NCI-H1417 (cell line): ENCODE measurements around the gene SMIM36.
"Not testable (repeated sequence)": the region's sequence is repeated elsewhere in the genome, so short reads cannot be mapped to it uniquely, and the experiment has no call there.

ENCODE experiments used
- DNase-seq, 3 experiments: peaks; one replicate each; lab custom pipeline; 2025; lab: John Stamatoyannopoulos, UW

SMIM36 gene

DNA sequence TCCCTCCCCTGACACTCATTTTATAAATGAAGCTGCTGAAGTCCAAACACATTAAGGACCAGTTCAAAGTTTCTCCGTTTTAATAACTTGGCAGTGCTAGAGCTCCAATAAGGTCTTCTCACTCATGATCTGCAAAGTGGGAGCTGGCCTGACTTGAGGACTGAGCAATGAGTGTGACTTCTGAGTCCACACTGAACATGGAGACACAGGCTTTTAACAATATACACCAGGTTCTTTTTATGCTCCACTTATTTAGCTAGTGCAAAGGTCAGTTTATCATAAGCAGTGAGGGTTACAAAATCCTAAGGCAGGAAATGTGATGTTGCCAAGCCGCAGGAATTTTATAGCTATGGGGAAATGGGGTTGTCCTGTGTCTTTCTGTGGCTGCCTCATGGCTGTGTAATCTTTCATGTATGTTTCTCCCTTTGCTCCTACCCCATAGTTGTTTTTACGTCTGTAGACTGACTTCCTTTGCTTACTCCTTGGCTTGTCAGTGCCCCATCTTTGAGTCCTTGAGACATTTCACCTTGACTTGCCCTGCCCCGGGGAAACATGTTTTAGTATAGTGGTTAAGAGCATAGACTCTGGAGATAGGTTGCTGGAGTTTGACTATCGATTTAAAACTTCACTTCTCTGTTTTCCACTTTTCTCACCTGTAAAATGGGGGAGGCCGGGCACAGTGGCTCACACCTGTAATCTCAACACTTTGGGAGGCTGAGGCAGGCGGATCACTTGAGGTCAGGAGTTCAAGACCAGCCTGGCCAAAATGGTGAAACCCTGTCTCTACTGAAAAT, 77.4 kb downstream of the SMIM36 start:
- DNase-seq = no peak

DNA sequence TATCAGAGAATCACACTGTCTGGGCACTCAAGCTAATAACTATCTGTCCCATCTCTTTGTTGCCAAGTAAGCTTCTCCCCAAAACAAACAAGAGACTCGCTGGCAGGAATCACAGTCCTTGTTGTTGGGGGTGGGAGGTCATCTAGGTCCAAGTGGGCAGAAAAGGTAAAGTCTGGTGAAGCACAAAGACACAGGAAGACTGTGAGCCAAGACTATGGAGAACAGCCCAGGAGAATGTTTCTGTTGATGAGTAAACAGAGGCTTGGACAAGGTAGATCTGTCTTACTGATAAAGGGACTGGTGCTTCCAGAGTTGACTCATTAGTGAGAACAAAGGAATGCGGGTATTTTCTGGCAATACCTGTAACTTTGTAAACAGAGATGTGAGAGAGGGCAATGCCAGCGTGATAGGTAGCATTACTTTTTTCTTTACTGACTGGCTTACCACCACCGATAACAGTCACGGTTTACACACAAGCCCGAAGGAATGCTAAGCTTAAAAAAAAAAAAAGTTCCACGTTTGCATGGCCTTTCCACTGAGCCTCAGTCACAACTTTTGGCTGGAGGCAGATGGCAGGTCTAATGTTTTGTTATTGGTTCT, 78.1 kb downstream of the SMIM36 start:
- no peak for DNase-seq

DNA sequence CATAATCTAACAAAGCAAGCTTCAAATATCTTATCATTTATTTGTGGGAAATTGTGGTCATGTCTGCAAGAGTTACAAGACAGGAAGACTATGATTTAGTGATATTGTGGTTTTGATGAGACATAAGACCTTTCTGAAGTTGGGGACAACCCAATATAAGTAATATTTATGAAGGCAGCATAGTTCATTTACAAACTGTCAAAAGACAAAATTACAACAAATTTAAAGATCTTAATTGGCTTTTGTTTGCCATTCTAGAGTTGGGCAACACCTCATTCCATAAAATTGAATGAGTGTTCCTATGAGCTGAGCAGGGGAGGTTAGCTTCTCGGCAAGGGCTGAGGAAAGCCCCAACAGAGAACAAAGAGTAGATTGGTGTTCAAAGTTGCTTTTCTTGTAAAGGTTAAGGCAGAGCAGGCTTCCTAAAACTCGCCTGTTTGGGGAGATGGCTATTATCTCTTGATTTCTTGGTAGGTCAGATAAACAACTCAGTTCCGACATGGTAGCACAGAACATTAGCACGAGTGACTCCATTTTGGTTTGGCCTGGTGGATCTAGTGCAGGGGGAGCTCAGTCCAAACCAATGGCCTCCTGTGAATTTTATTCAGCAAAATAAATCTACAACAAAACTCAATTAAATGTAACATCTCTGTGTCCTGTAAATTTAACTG, 78.8 kb downstream of the SMIM36 start:
- DNase-seq = no peak

DNA sequence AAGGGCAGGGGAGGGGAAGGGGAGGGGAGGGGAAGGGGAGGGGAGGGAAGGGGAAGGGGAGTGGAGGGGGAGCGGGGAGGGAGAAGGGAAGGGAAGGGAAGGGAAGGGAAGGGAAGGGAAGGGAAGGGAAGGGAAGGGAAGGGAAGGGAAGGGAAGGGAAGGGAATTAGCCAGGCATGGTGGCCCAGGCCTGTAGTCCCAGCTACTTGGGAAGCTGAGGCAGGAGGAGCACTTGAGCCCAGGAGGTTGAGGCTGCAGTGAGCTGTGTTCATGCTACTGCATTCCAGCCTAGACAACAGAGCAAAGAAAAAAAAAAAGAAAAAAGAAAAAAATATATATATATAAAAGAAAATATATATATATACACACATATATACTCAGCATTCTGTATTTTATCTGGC, 79.3 kb downstream of the SMIM36 start:
- not testable (repeated sequence) for DNase-seq

DNA sequence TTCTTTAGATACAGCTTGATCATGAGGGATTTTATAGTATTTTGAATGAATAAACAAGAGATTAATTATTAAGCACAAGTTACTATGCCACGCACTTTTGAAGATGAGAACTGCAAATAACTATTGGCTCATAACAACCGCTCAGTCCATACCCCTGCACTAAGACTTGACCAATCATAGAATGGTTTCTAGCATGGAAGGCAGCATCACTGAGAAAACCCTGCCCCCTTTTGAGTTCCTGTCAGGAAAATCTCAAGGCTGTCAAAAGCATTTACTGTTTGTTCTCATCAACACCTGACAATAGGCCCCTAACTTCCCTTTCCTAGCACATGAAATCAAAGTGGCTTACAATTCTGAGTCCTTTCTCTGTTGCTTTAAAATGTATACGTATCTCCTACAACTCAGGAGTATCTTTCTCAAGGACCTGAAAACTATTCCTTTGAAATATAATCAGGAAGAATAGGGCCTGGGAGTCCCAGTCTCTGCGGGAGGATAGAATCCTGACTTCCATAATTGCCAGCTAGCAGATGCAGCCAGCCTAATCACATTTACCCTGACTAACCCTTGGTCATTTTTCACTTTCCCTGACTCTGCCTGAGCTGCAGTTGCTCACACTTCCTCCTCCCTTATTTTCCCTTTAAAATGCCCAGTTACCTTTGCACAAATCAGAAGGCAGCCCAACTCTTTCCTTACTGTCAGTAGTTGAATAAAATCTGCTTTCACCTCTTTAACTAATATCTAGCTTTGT, 80.5 kb downstream of the SMIM36 start:
- peak in 2 of 3 experiments; percentile 16 to 44 for DNase-seq

DNA sequence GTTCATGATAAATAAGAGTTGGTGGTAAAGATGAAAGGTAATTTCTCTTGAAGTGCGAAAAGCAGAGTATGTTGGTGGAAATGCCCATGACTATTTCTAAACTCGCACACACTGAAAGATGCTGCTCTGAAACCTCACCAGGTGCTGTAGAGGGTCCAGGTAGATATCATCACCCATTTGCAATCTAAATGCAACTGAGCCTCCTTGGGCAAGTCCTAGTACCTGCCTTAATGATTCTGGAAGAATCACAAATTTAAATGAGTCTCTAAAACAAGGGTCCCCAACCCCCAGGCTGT, 83.7 kb downstream of the SMIM36 start:
- DNase-seq = no peak

DNA sequence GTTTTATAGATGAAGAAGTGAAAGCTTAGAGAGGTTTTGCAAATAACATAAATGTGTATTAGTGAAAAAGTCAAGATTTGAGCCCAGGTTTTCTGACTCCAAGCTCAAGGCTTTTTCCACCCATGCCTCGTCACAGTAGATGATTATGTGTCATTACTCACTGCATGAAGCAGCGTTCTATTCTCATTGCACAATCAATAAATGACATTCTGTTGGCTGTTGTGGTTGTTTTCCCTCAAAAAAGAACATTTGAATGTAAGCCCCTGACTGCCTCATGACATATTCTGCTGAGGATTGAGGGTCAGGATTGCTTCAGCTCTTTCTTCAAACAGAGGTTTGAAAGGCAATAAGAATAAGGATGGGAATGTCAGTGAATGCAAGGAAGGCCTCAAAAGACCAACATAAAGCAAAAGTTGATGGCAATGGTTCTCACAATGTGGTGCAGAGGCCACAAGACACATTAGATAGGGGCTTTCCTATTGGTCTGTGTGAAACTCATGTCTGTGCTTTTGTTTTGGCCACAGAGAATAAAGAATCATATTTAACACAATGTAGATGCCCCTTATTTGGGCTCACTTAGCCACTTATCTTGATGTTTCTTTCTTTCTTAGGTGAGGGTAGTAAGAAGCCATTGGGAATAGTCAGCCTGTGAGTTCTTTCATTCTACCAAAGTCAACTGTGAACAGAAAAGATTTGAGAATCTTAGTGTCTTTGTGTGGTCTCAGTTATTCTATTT, 84.2 kb downstream of the SMIM36 start:
- no peak for DNase-seq

DNA sequence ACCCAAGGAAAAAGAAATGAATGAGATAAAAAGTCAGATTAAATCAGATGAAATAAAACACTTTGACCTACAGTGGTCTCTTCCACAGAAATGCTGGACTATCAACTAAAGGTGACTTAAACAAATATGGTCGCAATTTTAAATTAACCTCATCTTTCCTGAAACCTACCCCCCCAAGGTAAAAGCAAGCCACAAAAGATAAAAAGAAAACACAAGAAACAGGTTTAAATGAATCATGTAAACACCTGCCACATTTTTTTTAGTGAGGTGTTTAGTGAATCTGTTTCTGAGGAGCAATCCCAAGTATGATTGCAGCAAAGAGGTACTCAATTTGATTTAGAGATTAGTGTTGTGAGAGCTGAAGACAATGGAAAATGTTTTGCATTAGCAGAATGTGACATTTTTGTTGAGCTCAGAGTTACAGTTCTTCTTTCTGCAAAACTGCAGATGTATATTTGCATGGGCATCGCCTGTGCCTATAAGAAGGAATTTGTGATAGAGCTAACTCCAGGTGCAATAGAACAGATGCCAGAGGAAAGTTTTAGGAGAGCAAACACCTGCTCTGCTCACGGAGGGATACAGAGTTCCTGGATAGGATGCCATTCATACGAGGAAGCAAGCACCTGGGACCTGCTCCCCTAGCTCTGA, 86.2 kb downstream of the SMIM36 start:
- no peak for DNase-seq

DNA sequence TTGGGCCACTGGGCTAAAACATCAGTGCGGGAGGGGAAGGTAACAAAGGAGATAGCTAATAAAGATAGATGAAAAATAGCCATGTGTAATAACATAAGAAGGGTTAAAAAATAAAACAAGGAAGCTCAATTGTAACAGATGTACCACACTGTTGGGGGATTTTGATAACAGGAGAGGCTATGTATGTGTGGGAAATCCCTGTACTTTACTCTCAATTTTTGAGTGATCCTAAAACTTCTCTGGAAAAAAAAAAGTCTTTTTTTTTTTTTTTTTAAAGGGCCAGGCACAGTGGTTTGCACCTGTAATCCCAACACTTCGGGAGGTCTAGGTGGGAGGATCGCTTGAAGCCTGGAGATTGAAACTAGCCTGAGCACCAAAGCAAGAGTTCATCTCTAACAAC, 87.7 kb downstream of the SMIM36 start:
- DNase-seq = no peak

DNA sequence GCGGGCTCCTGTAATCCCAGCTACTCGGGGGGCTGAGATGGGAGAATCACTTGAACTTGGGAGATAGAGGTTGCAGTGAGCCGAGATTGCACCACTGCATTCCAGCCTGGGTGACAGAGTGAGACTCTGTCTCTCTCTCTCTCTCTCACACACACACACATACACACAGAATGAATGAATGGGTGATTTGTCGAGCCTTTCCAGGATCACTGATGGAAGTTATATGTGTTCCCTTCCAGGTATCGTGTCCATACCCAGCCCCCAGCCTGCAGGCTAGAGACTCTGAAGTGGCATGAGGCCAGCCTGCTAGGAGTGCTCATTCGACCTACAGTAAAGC, 88.5 kb downstream of the SMIM36 start:
- DNase-seq = not testable (repeated sequence)

DNA sequence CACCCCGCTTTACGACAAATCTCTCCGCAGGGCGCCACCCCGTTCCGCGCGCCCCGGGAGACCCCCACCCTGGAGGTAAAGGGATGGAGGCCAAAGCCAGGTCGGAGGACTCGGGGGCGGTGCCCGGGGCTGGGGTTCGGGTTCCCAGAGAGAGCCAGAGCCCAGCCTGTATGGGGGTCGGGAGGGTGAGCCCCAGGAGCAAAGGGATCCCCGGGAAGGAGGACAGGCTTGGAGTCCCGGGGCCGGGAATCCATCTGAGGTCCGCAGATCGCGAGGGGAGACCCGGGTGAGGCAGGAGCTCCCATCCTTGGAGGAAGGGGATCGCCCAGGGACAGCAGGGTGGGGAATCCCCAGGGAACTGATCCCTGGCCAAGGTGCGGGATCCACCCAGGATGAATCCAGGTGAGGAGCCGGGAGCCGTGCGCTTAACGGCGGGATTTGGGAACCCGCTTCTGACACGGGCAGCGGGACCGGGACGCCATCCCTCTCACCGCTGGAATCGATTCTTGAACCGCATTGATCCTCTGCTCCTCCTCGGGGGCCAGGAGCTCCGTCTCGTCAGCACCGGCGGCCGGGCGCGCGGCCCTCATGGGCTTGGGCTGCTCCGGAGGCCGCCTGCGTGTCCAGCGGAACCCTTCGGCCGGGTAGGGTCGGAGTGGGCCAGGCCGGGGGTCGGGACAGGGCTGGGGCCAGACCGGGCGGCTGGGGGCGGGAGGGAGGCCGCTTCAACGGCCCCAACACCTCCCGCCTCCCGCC, 89.9 kb downstream of the SMIM36 start, which contains the start of gene MMD:
MMD (minus strand) TSS at position 657 of the 756 bp plus-strand sequence; CDS start at position 517, 140 bp downstream.
- peak; percentile 46 to 92 (median 86) for DNase-seq

DNA sequence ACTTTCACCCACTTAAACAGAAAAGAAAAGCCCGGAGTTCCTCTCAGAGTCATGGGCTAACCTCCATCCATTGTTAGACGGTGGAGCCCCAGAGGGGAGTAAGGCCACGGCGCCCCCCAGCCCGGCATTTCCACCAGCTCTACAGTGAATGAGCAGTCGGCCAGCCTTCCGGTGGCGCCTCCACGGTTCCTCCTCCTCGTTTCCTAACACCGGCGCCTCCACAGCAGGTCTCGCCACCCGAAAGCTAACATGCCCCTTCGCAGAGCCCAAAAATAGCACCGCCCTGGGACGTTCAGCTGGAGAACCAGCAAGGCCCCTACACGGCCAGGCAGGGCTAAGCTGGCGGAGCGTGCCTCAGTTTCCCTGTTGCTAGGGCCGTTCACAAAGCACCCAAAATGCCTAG, 90.5 kb downstream of the SMIM36 start:
- DNase-seq = peak in 2 of 3 experiments; percentile 50 to 54

DNA sequence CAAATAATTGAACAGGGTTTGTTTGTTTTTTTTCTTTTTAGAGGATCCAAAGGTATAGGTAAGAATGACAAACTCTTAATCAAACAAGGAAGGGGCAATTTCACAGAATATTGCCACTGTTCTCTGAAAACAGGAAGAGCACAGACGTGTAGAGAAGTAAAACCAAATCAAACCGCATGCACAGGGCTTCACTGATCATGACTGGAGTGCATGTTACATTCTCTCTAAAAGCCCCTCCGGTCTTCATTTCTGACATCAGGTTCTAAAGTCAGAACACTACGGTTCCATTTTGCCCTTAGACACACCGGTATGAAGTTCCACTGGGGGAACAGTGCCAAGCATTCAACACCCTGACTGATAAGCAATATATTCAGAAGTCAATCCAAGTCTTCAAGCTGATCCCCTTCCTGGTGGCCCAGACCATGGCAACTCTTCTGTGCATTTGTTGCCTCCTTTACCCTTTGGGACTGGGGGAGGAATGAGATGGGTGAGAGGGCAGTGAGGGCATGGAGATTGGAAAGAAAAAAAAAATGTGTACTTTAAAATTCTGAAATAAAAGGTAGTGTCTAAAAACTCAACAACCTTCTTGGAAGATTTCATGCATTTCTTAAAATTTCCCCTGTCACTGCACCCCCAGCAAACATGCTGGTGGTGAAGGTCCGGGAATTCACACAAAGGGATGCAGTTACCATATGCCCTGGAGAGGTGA, 91.0 kb downstream of the SMIM36 start:
- no peak for DNase-seq

DNA sequence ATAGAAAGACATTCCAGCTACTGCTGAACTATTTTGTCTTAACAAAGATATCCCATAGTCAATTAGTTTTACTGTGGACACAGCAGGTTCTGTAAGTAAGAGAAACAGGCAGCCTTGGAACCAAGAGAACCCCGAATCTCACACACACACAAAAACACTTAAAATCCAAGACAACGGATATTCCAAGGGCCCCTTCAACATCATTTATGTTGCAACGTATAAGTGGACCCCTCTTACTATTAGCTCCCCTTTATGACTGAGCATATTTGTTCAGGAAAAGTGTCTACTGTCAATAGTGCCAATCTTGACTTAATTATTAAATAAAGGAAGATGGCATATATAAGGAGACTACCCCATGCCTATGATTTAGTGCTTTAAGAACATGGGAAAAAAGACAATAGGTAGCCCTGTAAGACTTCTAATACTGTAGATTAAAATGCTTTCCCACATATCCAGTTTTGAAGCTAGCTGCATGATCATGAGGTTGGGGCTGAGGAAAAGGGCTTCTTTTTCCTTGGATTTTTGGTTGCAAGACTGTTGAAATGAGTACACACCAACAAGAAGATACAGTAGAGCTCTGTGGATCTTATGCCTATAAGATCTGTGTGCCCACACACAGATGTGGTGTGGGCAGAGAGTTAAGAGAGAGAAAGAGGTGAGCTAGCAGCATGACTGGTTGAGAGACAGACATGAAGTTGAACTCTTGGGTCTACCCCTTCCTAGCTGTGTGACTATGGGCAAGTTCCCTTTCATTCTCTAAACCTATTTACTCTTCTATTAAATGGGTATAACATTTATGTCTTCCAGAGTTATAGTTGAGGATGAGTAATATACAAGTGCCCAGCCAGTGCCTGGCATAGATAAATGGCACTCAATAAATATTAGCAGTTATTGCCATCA, 92.6 kb downstream of the SMIM36 start:
- no peak for DNase-seq

DNA sequence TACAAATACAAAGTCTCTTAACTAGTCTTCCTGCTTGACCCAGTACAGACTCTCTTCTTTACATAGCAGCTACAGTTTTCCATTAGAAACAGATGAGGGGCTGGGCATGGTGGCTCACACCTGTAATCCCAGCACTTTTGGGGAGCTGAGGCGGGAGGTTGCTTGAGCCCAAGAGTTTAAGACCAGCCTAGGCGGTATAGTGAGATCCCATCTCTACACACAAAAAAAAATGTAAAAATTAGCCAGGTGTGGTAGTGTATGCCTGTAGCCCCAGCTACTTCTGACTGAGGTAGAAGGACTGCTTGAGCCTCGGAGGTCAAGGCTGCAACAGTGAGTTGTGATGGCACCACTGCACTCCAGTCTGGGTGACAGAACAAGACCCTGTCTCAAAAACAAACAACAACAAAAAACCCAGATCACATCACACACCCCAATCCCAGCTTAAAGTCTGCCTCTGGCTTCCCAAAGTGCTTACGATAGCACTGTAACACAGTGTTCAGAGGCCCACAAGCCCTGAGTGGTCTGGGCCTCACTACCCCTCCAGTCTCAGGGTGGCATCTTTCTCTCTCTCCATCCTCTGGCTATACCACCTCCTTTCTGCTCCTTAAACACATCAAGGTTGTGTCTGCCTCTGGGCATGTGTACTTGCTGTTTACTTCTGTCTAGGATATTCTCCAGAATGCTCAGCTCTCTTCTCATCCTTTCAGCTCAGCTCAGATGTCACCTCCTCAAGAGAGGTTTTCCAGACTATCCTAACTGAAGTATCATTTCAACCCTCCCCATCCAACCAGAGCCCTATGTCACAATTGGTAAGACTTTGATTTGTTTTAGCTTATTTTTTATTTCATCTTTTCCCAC, 93.6 kb downstream of the SMIM36 start:
- DNase-seq = no peak

DNA sequence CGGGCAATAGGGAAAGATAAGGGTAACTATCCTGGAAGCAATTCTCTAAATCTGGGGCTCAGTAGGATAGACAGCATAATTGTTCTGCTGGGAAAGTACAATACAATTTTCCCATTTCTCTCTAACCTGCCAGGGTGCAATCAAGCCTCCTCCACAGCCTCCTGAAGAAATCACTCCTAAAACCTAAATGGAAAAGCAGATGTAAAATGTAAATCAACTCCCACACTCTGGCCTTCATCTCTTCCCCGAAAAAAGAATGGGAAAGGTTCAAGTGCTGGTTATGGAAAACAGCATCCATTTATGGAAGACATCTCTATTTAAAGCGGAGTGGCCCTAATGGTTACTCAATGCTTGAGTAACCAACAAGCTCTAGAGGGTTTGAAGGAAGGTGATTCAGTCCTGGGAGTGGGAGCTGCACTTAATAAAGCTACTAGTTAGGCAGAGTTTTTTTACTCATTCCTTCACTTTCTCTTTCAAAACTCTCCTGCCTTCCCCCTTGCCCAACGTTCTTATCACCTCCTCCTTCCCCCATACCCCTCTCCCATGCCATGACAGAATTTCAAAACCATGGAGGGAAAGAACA, 94.7 kb downstream of the SMIM36 start:
- no peak for DNase-seq

DNA sequence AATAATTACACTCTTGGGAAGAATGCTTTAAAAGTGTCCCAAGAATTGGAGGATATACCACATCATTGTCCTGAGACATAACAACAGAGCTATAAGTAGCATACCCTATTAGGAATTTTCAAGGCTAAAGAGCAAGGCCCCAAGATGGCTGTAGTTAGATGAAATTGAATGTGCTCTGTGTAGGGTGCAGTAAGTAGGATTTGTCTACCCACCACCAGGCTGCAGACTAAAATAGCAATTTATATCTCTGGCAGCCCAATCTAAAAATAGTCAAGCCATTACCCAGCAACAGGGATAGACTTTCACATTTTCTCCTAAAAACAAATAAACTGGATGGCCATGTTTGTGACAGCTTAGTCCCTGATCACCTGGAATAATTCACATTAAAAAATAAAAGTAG, 95.3 kb downstream of the SMIM36 start:
- no peak for DNase-seq

DNA sequence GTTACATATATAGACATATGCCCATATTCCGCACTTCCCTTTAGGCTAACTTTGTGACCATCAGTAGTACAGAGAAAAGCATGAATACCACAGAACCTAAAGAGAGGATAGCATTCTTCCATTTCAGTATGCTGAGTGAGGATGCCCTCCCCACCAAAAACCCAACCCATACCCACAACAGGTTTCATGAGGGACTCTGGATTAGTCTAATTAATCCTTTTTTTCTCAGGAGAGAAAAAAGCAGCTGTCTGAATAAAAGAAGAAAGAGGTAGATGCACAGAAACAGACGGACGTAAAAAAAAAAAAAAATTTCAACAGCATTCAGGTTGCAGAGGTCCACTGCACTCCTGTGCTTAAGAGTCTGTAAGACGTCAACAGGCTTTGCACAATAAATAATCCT, 96.3 kb downstream of the SMIM36 start:
- no peak for DNase-seq
